HG03469 (cell line): ENCODE measurements around the gene NXNL2.

Source experiments
- ATAC-seq: cut with Tn5 transposase; IDR thresholded peaks from one replicate; pipeline ENCODE4 v1.9.1; 2021; ENCODE audit warnings: mild to moderate bottlenecking, moderate library complexity, moderate number of reproducible peaks; ENCODE audit not compliant: unreplicated experiment

Gene NXNL2

DNA sequence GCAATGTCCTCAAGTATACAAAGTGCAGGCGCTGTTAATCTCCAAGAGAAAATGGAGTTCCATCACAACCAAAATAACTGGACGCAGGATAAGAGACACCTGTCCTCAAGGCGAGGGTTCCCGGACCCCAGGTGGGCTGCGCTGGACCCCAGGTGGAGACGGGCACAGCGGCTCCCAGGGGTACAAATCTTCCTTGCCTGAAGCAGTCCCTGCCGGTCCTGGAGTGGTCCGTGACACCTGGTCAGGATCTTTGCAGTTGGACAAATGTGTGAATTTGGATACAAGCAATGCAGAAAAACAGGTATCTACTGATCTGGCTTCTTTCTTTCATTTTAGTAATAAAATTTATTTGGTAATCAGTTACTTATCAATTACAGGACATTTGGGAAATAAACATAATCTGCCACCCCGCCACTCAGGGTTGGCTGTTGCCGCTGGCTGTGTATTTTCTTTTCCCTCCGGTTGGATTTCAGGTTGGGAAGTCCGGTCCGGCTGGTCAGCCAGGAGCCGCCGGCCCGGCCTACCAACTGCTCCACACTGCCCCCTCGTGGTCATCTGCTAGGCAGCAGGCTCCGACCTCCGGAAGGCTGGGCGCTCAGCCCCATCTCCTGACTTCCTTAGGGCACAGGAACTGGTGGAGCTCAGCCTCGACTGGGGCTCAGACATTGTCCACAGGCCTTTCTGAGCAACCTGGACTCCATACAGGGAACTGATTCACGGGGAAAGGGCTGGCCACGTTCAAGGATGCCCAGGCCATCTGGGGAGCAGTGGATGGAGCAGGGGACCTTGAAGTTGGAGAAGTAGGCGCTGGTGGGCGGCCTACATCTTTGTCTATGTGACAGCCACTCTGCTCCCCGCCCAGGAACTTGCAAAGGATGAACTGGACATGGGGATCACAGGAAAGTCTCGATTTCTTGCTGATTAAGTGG lies 43.4 kb downstream of the NXNL2 start:
- ATAC-seq, result peak; percentile 52

DNA sequence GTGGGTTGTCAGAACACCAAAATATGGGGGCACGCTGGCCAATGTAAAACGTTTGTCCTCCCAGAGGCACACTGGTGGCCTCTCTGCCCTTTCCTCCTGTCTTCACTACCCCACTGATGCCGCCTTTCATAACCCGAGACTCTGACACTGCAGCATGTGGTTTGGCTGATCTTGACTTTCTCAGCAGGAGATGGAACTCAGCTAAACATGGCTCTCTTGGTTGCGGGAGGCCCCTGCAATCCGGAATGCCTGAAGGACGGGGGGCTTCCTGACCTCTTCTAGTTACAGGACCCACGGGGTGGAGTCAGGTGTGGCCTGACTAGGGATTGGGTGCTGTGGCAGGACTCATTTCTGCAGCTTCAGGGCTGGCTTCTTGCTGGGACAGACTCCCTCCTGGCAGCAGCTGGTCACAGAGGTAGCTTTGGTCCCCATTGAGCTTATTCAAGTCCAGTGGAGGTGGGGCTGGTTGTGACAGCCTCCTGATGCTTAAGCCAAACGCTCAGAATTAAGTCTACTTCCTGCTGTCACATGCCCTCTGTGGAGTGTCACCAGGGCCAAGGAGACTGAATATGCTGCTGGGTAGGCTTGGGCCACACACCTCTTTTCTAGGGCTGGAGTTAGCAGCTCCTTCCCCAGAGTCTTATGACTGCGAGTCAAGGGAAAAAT lies 44.2 kb downstream of the NXNL2 start:
- ATAC-seq, result no peak

DNA sequence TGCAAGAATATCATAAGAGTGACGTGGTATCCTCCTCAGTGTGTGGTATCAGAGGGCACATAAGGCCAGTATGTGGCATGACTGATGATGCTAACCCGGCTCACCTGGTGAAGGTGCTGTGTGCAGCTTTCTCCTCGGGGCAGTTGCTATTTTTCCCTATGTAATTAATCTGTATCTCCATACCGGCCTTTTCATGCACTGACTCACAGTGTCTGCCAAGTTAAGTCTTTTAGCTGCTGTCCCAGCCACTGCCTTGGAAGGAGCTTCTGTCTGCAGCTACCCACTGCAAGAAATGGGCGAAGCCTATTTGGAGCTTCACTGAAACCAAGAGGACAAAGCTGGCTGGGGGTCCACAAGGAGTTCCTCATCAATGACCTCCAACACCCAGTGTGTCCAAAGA lies 46.0 kb downstream of the NXNL2 start:
- ATAC-seq, result no peak

DNA sequence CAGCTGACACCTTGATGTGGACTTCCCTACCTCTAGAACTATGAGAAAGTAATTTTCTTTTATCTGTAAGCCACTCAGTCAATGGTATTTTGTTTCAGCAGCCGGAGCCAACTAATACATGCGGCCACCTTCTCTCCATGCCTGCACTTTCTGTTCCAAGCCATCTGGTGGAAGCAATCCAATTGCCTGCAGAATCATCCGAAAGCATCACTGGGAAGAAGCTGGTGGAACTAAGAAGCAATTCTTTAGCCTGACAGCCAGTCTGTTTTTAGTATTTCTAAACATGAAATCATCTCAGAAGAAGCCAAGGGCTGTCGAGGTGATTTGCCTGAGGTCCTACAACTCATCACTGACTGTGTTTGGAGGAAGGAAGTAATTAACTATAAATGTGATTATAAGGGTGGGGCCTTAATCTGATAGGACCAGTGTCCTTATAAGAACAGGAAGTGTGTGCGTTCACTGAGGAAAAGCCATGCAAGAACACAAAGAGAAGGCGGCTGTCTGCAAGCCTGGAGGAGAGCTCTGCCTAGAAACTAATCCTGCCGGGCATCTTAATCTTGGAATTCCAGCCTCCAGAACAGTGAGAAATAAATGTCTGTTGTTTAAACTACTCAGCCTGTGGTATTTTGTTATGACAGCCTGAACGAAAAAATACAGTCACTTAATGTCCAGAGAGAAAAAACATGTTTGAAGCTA lies 49.1 kb downstream of the NXNL2 start:
- ATAC-seq, result no peak

DNA sequence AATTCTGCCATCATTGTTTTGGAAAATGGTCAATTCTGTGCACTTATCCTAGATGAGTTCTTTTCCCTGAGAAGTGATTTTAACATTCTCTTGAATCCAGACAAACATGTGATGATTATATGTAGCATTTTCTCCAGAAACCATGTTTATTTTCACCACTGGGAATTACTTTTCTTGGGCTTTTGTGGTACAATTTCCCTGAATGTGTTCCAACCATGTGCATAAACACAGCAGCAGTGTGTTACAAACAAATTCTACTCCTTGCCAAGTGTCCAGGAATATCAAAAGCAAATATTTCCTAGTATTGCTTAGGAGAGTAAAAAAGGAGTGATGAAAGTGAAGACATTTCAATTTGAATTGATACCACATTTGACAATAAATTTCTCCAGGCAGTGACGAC lies 50.4 kb downstream of the NXNL2 start:
- ATAC-seq, result no peak

DNA sequence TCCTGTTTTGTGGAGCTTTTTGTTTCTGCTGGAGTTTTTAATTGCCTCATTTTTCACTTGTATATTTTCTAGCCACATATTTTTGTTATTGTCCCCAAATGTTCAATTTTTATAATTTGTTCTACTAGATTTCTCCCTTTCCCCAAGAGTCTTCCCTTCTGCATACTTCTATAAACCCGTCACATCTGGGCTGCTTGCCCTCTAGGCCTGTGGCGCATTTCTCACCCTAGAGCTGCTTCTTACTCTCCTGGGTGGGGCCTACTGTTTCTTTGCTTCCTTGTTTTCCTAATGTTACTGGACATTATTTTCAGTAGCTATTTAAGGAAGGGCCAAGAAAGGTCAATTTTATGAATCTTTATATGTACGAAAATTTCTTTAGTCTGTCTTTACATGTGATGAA lies 51.5 kb downstream of the NXNL2 start:
- no peak for ATAC-seq

DNA sequence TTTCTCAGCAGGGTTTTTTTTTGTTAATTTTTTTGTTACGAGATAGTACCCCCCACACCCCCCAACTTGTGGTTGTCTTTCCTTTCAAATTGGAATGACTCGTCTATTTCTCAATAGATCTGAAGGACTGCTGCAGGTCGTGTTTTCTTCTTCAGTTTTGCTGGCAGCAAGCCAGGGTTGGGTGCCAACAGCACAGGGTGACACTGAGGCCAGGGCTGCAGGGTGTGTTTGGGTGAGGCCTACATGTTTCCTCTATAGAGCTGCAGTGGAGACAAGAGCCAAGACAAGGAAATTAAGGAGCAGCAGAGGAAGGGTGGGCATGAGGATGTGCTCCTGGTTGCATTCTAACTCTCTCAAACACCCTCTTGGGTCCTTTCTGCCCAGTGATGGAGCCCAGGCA lies 52.2 kb downstream of the NXNL2 start:
- no peak for ATAC-seq

DNA sequence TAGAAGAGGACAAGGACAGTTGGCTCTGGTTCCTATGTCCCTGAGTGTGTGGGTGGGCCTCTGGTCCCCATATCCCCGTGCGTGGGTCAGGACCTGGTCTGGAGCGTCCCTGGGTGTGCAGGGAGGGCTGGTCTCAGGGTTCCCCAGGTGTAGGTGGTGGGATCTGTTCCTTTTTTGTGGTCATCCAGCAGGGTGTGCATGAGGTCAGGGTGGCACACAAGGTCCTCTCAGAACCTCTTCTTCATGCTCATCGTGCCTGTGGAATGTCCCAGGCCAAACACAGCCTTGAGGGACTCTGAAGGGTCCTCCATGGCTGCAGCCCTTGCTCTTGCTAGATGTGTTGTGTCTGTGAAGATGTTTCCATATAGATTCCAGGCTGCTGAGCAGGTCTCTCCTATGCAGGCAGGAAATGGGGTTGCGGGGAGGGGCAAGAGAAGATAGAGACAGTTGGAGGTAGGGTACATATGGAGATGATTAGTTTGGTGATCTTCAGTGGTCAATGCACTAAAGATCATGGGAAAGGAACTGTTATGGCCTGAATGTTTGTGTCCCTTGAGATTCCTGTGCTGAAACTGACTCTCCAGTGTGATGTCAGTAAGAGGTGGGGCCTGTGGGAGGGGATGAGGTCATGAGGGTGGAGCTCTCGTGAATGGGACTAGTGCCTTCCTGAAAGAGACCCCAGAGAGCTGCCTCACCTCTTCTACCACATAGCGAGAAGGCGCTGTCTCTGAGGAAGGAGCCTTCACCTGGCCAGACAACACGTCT lies 53.1 kb downstream of the NXNL2 start:
- no peak for ATAC-seq

DNA sequence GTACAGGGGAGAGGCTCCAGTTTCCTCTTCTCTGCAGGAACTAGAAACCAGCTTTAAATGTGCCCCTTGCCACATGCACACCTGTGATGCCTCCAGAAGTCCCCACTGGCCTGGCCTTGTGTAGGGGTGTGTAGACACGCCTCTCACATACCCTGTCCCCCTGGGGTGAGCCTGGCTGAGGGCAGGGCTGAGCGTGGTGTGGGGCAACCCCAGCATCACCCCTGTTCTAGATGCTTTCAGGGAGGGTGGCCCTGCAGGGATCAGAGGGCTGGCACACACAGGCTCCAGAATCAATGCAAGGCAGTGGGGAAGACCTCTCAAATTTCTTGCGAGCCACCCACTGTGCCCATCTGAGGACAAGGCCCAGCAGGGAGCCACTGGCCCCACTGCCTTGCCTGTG lies 54.7 kb downstream of the NXNL2 start:
- no peak for ATAC-seq

DNA sequence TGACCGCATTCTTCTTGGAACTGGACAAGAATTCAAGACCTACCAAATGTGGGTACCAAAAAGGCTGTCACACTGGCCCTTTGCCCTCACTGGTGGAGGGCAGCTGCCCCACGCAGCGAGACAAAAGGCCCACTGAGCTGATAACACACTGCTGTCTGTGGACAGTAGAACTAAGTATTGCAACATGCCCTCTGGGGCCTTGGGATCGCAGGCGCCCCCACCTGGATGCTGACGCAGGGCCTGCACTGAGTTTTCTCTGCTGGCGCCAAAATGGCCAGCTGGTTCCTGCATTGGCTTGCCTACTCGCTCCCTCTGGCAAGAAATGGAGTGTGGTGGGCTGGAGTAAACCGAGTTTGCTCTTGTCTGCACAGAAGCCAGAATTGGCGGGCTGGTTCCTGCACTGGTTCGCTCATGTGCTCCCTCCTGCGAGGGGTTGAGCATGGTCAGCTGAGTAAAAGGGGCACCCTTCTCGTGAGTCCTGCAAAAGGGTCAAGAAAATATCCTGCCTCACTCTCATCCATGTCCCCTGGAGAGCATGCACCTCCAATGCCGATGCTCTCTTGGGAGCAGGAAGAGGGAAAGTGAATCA lies 55.7 kb downstream of the NXNL2 start:
- no peak for ATAC-seq

DNA sequence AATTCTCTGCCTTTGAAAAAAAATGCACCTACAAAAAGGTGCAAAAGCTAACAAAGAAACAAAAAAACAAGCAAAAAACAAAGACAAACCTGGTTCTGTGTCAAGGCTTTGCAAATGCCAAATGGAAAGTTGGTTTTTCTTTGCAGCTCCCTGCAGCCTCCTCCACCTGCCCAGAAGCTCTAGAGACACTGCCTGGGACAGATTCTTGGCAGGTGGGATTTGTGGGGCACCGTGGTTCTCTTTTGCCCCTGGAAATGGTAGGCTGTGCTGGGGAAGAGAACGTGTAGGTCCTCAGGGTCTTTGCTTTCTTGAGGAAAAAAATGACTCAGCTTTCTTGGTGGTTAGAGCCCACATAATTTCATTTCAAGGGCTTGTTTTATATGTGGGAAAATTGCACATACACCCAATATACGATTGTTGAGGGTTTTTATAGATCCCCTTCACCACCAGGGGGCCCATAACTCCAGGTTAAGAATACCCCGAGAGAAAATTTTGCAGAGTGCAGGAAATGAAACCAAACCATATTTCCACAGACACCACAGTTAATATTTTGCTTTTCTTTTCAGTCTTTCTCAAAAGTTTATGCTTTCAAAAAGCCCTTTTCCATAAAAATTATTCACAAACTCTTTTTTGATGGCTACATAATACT lies 58.7 kb downstream of the NXNL2 start:
- ATAC-seq, result no peak
